Endothelial cell of umbilical vein (primary cell): ENCODE results near the gene CIB1. TPM values are rescaled to one million over a fixed set of nuclear protein-coding genes. Genes with fewer than 3 reads are reported as not detected.

ENCODE experiments used
- BruUV-seq: library from RNA; stranded (reverse); fragments of 400-500 nt; replicated peaks from 2 replicates; lab custom pipeline; 2021; lab: Mats Ljungman, UMichigan
- CTCF ChIA-PET: fragments of 300-600, 350-600 bp; sonication (Branson Sonifier 250); formaldehyde crosslinking; loops from one replicate; lab custom pipeline; 2021; ENCODE audit warnings: antibody characterized with exemption, inconsistent platforms; lab: Charles Lee
- POLR2A ChIA-PET: fragments of 300-600, 350-600 bp; sonication (Branson Sonifier 250); formaldehyde crosslinking; loops from one replicate; lab custom pipeline; 2021; ENCODE audit warnings: antibody characterized with exemption, inconsistent platforms; lab: Charles Lee
- DNase-seq: peaks from one replicate; pipeline ENCODE4 v3.0.0-alpha.2; 2011; ENCODE audit warnings: low read depth, low spot score
- FAIRE-seq: peaks from 2 replicates; lab custom pipeline; 2011; peaks lifted over from hg19 to GRCh38; lab: Jason Lieb, UNC
- H2AFZ ChIP-seq: 2 replicates; pipeline ENCODE4 v1.6.0; 2012; ENCODE audit warnings: low read depth, low read length, control low read depth, inconsistent platforms
- H3K27ac ChIP-seq: 2 replicates; pipeline ENCODE4 v1.5.1; 2011; ENCODE audit warnings: low read depth, mild to moderate bottlenecking, control low read depth, low read length, moderate library complexity; ENCODE audit not compliant: insufficient read depth
- H3K27me3 ChIP-seq, 2 experiments: 2 replicates each; pipeline versions ENCODE4 v1.6.0 to v1.6.1; 2011; ENCODE audit warnings: low read length in 2 of 2, mixed read lengths in 1 of 2; ENCODE audit not compliant: control insufficient read depth in 2 of 2, insufficient read depth in 2 of 2
- H3K36me3 ChIP-seq, 2 experiments: 2 replicates in 1 of 2; 3 replicates in 1 of 2; pipeline ENCODE4 v1.5.1; 2011; ENCODE audit warnings: low read length in 2 of 2, mild to moderate bottlenecking in 1 of 2, moderate library complexity in 1 of 2; ENCODE audit not compliant: control insufficient read depth in 2 of 2, insufficient read depth in 2 of 2; ENCODE audit errors: extremely low read depth in 1 of 2
- H3K4me1 ChIP-seq: 3 replicates; pipeline ENCODE4 v1.5.1; 2011; ENCODE audit warnings: mild to moderate bottlenecking, low read length; ENCODE audit not compliant: control insufficient read depth, insufficient read depth; ENCODE audit errors: extremely low read depth
- H3K4me2 ChIP-seq: 2 replicates; pipeline ENCODE4 v1.6.1; 2011; ENCODE audit warnings: low read length, control low read depth, mixed read lengths; ENCODE audit not compliant: insufficient read depth
- H3K4me3 ChIP-seq, 3 experiments: fragments of 200-600 bp in 1 of 3; sonication (generic), shearing (Covaris generic) in 1 of 3; replicated peaks in 1 of 3; 2 replicates each; pipeline ENCODE4 v1.5.1; 2011 to 2016; ENCODE audit warnings: control low read depth in 3 of 3, low read length in 3 of 3, mild to moderate bottlenecking in 2 of 3, inconsistent platforms in 1 of 3, low read depth in 1 of 3, moderate library complexity in 1 of 3; ENCODE audit not compliant: insufficient read depth in 1 of 3
- H3K79me2 ChIP-seq: 2 replicates; pipeline ENCODE4 v1.6.0; 2012; ENCODE audit warnings: low read length, inconsistent platforms; ENCODE audit not compliant: control insufficient read depth, insufficient read depth
- H3K9ac ChIP-seq: replicated peaks from 2 replicates; pipeline ENCODE3; 2011; ENCODE audit warnings: low read length, control low read depth; ENCODE audit not compliant: insufficient read depth; ENCODE audit errors: extremely low read depth
- H3K9me1 ChIP-seq: replicated peaks from 3 replicates; pipeline ENCODE4 v1.6.0; 2011; ENCODE audit warnings: mild to moderate bottlenecking, low read length; ENCODE audit not compliant: control insufficient read depth, insufficient read depth; ENCODE audit errors: extremely low read depth
- H3K9me3 ChIP-seq: replicated peaks from 2 replicates; pipeline ENCODE4 v1.5.1; 2012; ENCODE audit warnings: low read length, inconsistent platforms; ENCODE audit not compliant: control insufficient read depth, insufficient read depth
- H4K20me1 ChIP-seq: replicated peaks from 2 replicates; pipeline ENCODE3; 2011; ENCODE audit warnings: mild to moderate bottlenecking, low read length; ENCODE audit not compliant: control insufficient read depth, insufficient read depth; ENCODE audit errors: extremely low read depth
- CTCF ChIP-seq, 2 donors: IDR thresholded peaks; 1 replicate in 1 of 2; 2 replicates in 1 of 2; pipeline ENCODE4 v1.5.1; 2011; ENCODE audit warnings: low read length in 2 of 2, mild to moderate bottlenecking in 2 of 2, moderate library complexity in 2 of 2, control low read depth in 1 of 2, inconsistent platforms in 1 of 2, low read depth in 1 of 2; ENCODE audit not compliant: insufficient read depth in 1 of 2; ENCODE audit errors: extremely low read depth in 1 of 2
- EZH2 ChIP-seq: IDR thresholded peaks from 2 replicates; pipeline ENCODE4 v1.6.1; 2012; ENCODE audit warnings: borderline replicate concordance, low read depth, mild to moderate bottlenecking, moderate library complexity, low read length, inconsistent platforms; ENCODE audit not compliant: severe bottlenecking
- FOS ChIP-seq: IDR thresholded peaks from 2 replicates; pipeline ENCODE4 v1.6.1; 2011; ENCODE audit warnings: mild to moderate bottlenecking, low read length, moderate library complexity, borderline replicate concordance; ENCODE audit not compliant: insufficient read depth
- GATA2 ChIP-seq: IDR thresholded peaks from 2 replicates; pipeline ENCODE4 v1.7.0; 2011; ENCODE audit warnings: low read depth, mild to moderate bottlenecking, moderate library complexity, mixed read lengths, low read length; ENCODE audit not compliant: insufficient read length, insufficient read depth
- JUN ChIP-seq: IDR thresholded peaks from 2 replicates; pipeline ENCODE4 v1.6.1; 2011; ENCODE audit warnings: borderline replicate concordance, low read depth; ENCODE audit not compliant: insufficient read length, insufficient read depth
- MYC ChIP-seq: IDR thresholded peaks from one replicate; pipeline ENCODE4 v1.6.1; 2011; ENCODE audit warnings: mild to moderate bottlenecking, low read depth, low read length
- POLR2A ChIP-seq: IDR thresholded peaks from 2 replicates; pipeline ENCODE4 v1.6.1; 2012; ENCODE audit warnings: low read depth, mild to moderate bottlenecking, control low read depth, low read length
- POLR2AphosphoS5 ChIP-seq: IDR thresholded peaks from 2 replicates; pipeline ENCODE4 v1.6.1; 2012; ENCODE audit warnings: low read depth, mild to moderate bottlenecking, control low read depth, low read length, moderate library complexity; ENCODE audit not compliant: insufficient read depth
- dilution Hi-C: fragments of 300-500 bp; cut with MboI; formaldehyde crosslinking; loops from one replicate; pipeline ENCODE4 v1.15.0; 2019; ENCODE audit warnings: low sequenced_read_pairs; ENCODE audit not compliant: extremely low pct_ligation_motif_present
- intact Hi-C: fragments of 100-400 bp; cut with micrococcal nuclease; formaldehyde crosslinking; loops from one replicate; pipeline ENCODE4 v1.10.0; 2022
- polyA plus RNA-seq, 4 experiments: library from polyadenylated mRNA; depleted of rRNA in 3 of 4; stranded (reverse) in 3 of 4; unstranded in 1 of 4; fragments of >200 nt; gene quantifications; 2 replicates each; pipeline versions ENCODE4 v1.2.1 to v1.2.3, GENCODE V29; 2011 to 2012; ENCODE audit warnings: missing spikeins in 1 of 4
- total RNA-seq: library from RNA; stranded (reverse); gene quantifications from 2 replicates; pipeline ENCODE4 v1.2.3, GENCODE V29; 2021
- TF ChIP-seq, protein P1 (sequence below): IDR thresholded peaks from 2 replicates; pipeline ENCODE4 v1.6.1; 2011; ENCODE audit not compliant: insufficient read depth, insufficient read length

CIB1 gene
- total and polyA plus RNA-seq, 2 donors (not counting 3 experiments of a cell fraction or from before 2014, with no cell fraction given): 58.3 to 105 TPM

DNA sequence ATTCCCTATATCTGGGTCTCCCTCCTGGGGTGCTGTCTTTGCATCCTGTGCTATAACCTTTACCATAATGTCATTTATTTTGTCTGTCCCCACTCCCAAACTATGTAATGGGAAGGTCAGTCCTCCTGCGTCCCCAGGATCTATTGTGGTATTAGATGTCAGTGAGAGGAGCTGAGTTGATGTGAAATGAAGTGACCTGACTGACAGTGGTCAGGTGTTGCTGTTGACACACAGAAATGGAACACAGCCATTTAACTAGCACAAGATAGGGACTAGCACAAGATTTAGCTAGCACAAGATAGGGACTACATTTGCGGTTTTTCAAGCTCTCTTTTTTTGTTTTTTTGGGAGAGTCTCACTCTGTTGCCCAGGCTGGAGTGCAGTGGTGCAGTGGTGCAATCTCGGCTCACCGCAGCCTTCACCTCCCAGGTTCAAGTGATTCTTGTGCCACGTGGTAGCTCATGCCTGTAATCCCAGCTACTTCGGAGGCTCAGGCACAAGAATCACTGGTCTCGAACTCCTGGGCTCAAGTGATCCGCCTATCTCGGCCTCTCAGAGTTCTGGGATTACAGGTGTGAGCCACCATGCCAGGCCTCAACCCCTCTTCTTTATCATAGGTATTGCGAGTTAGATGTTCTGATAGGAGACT is 36.9 kb upstream of the CIB1 start:
- Histone ChIP-seq H3K4me2 (no peak overlapping the region), H3K9ac (no peak overlapping the region), H3K4me3 (no peak overlapping the region), H2AFZ (no peak overlapping the region), H3K36me3 (peaks cover 18 to 23% of the 10 kb centered on the region in 2 experiments), H3K9me3 (no peaks in the 10 kb centered on the region), H3K27me3 (no peaks in the 10 kb centered on the region), H3K27ac (no peak overlapping the region), H3K79me2 (peaks cover 67% of the 10 kb centered on the region), H3K4me1 (peaks cover 27% of the 10 kb centered on the region), H3K9me1 (no peaks in the 10 kb centered on the region), H4K20me1 (no peaks in the 10 kb centered on the region)
- BruUV-seq: no TSS peak
- CTCF ChIA-PET: interaction anchor here (0.7 to 2.1 kb wide), 8 partner anchors 9 to 56 kb away, joined by 3 to 5 read pairs (median 4); partner anchors contain the start of gene TTLL13
- TF ChIP-seq GATA2 (no peak), POLR2A (no peak), FOS (no peak), CTCF (IDR thresholded peaks at IDR 0.05; ENCODE audit: extremely low read depth in 1 of 2, insufficient read depth in 1 of 2, low read depth in 1 of 2, low read length in 2 of 2) (no peak), JUN (no peak), EZH2 (no peak), MYC (no peak), POLR2AphosphoS5 (no peak)
- TF ChIP-seq, protein P1, sequence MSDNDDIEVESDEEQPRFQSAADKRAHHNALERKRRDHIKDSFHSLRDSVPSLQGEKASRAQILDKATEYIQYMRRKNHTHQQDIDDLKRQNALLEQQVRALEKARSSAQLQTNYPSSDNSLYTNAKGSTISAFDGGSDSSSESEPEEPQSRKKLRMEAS: no peak
- DNase-seq: no peak
- intact Hi-C loops: no loop called here
- dilution Hi-C loops: no loop called here
- no peak for FAIRE-seq
- POLR2A ChIA-PET: no interaction called here
